ENCODE measurements around the gene TRPV2.

TRPV2 gene

GRCh38 chr17:16477666-16478065, 62.3 kb downstream of the TRPV2 start:
- FAIRE-seq = no peak

- FAIRE-seq = no peak
Measured at GRCh38 chr17:16478649-16479048, 63.3 kb downstream of the TRPV2 start.

- no peak for FAIRE-seq
Measured at GRCh38 chr17:16479264-16479663, 63.9 kb downstream of the TRPV2 start.

GRCh38 chr17:16480995-16481394, 65.6 kb downstream of the TRPV2 start:
- FAIRE-seq = no peak

GRCh38 chr17:16482253-16482652, 66.9 kb downstream of the TRPV2 start:
- FAIRE-seq = no peak

- no peak for FAIRE-seq
Measured at GRCh38 chr17:16483021-16483645, 67.8 kb downstream of the TRPV2 start.

- no peak for FAIRE-seq
Measured at GRCh38 chr17:16484445-16485175, 69.2 kb downstream of the TRPV2 start.
